Cardiac muscle cell (in vitro differentiated cells and primary cell): Measurements from ENCODE around the gene KTN1. TPM values are rescaled to one million over a fixed set of nuclear protein-coding genes. Genes with fewer than 3 reads are reported as not detected.

Source experiments
- DNase-seq, 2 donors: peaks; one replicate each; pipeline versions ENCODE4 v3.0.0 to v3.0.0-alpha.2; 2010 to 2017; ENCODE audit warnings: low read depth in 1 of 2, low spot score in 1 of 2
- H3K27ac ChIP-seq: fragments of 200-600 bp; sonication (generic); 2 replicates; pipeline ENCODE4 v1.5.1; 2016
- H3K27me3 ChIP-seq: fragments of 200-600 bp; sonication (generic); 2 replicates; pipeline ENCODE4 v1.6.0; 2016; ENCODE audit warnings: control low read depth
- H3K36me3 ChIP-seq: fragments of 200-600 bp; sonication (generic); 2 replicates; pipeline ENCODE4 v1.5.1; 2016; ENCODE audit warnings: control low read depth
- H3K4me1 ChIP-seq: fragments of 200-600 bp; sonication (generic); 2 replicates; pipeline ENCODE4 v1.8.1; 2017; ENCODE audit warnings: low read depth, mild to moderate bottlenecking, mixed run types
- H3K4me3 ChIP-seq: fragments of 200-600 bp; sonication (generic); 2 replicates; pipeline ENCODE4 v1.5.1; 2016; ENCODE audit warnings: mild to moderate bottlenecking
- H3K9me3 ChIP-seq: fragments of 200-600 bp; sonication (generic); 2 replicates; pipeline ENCODE4 v1.5.1; 2017; ENCODE audit warnings: low read depth, mild to moderate bottlenecking, control low read depth
- polyA plus RNA-seq: library from polyadenylated mRNA; unstranded; fragments of >200 nt; fragmentation: Nextera tagmentation; extraction: Ambion mirVana; gene quantifications from 2 replicates; pipeline ENCODE4 v1.2.1, GENCODE V29; 2016
- total RNA-seq: library from RNA; depleted of rRNA; stranded (reverse); fragments of >200 nt; gene quantifications from 2 replicates; pipeline ENCODE4 v1.2.3, GENCODE V29; 2016
- TF ChIP-seq, protein P1 (sequence below): IDR thresholded peaks from 2 replicates; pipeline ENCODE4 v1.5.1; 2012; ENCODE audit warnings: low read depth, mild to moderate bottlenecking, low read length

The KTN1 gene
- total and polyA plus RNA-seq, 2 experiments from 2014 or later: 130 to 214 TPM

GRCh38 chr14:55701638-55702037 is 121.6 kb downstream of the KTN1 start:
- H3K4me1 ChIP-seq: peaks cover 6% of the 10 kb centered on the region
- no peak overlapping the region for H3K27ac ChIP-seq
- no peak for DNase-seq

GRCh38 chr14:55702511-55702910 is 122.5 kb downstream of the KTN1 start:
- no peak overlapping the region for H3K27ac ChIP-seq
- no peaks in the 10 kb centered on the region for H3K36me3 ChIP-seq
- TF ChIP-seq, protein P1, sequence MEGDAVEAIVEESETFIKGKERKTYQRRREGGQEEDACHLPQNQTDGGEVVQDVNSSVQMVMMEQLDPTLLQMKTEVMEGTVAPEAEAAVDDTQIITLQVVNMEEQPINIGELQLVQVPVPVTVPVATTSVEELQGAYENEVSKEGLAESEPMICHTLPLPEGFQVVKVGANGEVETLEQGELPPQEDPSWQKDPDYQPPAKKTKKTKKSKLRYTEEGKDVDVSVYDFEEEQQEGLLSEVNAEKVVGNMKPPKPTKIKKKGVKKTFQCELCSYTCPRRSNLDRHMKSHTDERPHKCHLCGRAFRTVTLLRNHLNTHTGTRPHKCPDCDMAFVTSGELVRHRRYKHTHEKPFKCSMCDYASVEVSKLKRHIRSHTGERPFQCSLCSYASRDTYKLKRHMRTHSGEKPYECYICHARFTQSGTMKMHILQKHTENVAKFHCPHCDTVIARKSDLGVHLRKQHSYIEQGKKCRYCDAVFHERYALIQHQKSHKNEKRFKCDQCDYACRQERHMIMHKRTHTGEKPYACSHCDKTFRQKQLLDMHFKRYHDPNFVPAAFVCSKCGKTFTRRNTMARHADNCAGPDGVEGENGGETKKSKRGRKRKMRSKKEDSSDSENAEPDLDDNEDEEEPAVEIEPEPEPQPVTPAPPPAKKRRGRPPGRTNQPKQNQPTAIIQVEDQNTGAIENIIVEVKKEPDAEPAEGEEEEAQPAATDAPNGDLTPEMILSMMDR: no peak
- peaks cover 6% of the 10 kb centered on the region for H3K4me1 ChIP-seq
- H3K4me3 ChIP-seq: no peak overlapping the region
- no peaks in the 10 kb centered on the region for H3K9me3 ChIP-seq
- H3K27me3 ChIP-seq: no peaks in the 10 kb centered on the region
- DNase-seq: no peak

More at GRCh38 chr14:55701638-55702037, 121.6 kb downstream of the KTN1 start:
- Histone ChIP-seq H3K27me3 (no peaks in the 10 kb centered on the region), H3K36me3 (no peaks in the 10 kb centered on the region), H3K4me3 (no peak overlapping the region), H3K9me3 (no peaks in the 10 kb centered on the region)
- TF ChIP-seq, protein P1: no peak

DNA sequence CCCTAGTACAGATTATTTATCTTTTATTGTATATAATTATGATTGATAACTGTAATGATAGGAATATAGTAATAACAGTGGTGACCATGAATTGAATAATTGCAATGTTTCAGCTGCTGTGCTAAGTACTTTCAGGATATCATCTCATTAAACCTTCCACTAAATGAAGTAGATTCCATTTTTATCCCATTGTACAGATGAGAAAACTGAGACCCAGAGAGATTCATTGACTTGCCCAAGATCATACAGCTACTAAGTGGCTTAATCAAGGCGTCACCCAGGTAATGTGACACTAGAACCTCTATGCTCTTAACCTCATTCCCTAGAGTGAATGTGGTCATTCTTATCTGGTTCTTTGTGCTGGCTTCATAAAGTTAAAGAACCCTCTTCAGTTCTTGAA is 124.6 kb downstream of the KTN1 start:
- H3K27me3 ChIP-seq: no peaks in the 10 kb centered on the region
- TF ChIP-seq, protein P1: no peak
- H3K36me3 ChIP-seq: no peaks in the 10 kb centered on the region
- H3K4me3 ChIP-seq: no peak overlapping the region
- no peak for DNase-seq
- H3K27ac ChIP-seq: no peak overlapping the region
- H3K4me1 ChIP-seq: peaks cover 6% of the 10 kb centered on the region
- H3K9me3 ChIP-seq: no peaks in the 10 kb centered on the region

- Histone ChIP-seq H3K4me1 (peaks cover 6% of the 10 kb centered on the region), H3K27ac (no peak overlapping the region), H3K4me3 (no peak overlapping the region), H3K27me3 (no peaks in the 10 kb centered on the region), H3K36me3 (no peaks in the 10 kb centered on the region), H3K9me3 (no peaks in the 10 kb centered on the region)
- no peak for DNase-seq
- TF ChIP-seq, protein P1: no peak
These were observed 125.8 kb downstream of the KTN1 start for GRCh38 chr14:55705651-55706364.

DNA sequence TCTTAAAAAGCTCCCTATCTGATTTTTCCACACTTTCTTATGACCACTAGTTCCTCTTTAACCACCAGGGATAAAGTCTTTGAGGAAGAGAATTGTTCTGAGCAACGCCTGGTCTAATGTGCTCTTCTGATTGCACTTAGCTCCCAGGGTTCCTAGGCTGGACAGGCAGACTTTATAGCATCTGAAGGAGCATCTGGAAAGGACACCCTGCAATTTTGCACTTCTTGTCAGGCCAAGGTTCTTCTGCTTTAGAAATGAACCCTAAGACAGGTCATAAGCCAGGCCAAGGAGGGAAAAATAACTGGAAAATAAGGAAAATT is 126.3 kb downstream of the KTN1 start:
- TF ChIP-seq, protein P1: no peak
- Histone ChIP-seq H3K4me3 (no peak overlapping the region), H3K27ac (no peak overlapping the region)

DNA sequence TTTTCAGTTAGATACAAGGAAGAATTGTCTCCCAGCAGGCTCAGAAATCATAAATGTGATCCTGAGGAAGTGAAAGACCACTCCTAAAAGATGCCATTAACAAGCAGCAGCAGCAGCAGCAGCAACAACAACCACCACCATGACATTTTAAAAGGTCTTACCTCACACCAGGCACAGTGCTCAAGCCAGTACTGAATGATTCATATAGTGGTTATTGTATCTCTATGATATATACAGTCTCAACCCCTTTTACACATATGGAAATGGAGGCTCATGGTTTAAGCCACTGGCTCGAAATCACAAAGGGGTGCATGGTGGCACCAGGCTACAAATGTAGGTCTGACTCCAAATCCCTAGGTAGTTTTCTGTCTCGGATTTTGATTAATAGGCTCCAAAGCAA is 126.9 kb downstream of the KTN1 start:
- Histone ChIP-seq H3K27ac (no peak overlapping the region), H3K36me3 (no peaks in the 10 kb centered on the region)

More for the DNA sequence above, 126.3 kb downstream of the KTN1 start:
- Histone ChIP-seq H3K36me3 (no peaks in the 10 kb centered on the region), H3K9me3 (no peaks in the 10 kb centered on the region), H3K4me1 (peaks cover 6% of the 10 kb centered on the region), H3K27me3 (no peaks in the 10 kb centered on the region)
- DNase-seq: no peak

More for the DNA sequence above, 126.9 kb downstream of the KTN1 start:
- Histone ChIP-seq H3K9me3 (no peaks in the 10 kb centered on the region), H3K4me1 (peaks cover 6% of the 10 kb centered on the region), H3K27me3 (no peaks in the 10 kb centered on the region), H3K4me3 (no peak overlapping the region)
- DNase-seq: no peak
- TF ChIP-seq, protein P1: no peak
